Endodermal cell (in vitro differentiated cells): ENCODE data around the gene MYO7B. TPM values are rescaled to one million over a fixed set of nuclear protein-coding genes. Genes with fewer than 3 reads are reported as not detected.

Experiments
- DNase-seq: peaks from one replicate; pipeline ENCODE4 v3.0.0-alpha.2; 2017
- H3K27ac ChIP-seq: 2 replicates; pipeline ENCODE4 v1.5.1; 2013; ENCODE audit warnings: mild to moderate bottlenecking, low read depth, low read length, moderate library complexity
- H3K27me3 ChIP-seq: 2 replicates; pipeline ENCODE4 v1.6.1; 2013; ENCODE audit warnings: mild to moderate bottlenecking, low read length, moderate library complexity; ENCODE audit not compliant: insufficient read depth, control insufficient read depth, poor library complexity, severe bottlenecking
- H3K36me3 ChIP-seq: 2 replicates; pipeline ENCODE4 v1.7.0; 2013; ENCODE audit warnings: mild to moderate bottlenecking, low read length, moderate library complexity; ENCODE audit not compliant: control insufficient read depth, insufficient read depth
- H3K4me1 ChIP-seq: one replicate; pipeline ENCODE4 v1.7.0; 2013; ENCODE audit warnings: low read length; ENCODE audit not compliant: control insufficient read depth, insufficient read depth
- H3K4me3 ChIP-seq: 2 replicates; pipeline ENCODE4 v1.5.1; 2013; ENCODE audit warnings: mild to moderate bottlenecking, low read length, moderate library complexity
- H3K9ac ChIP-seq: 2 replicates; pipeline ENCODE4 v1.6.1; 2013; ENCODE audit warnings: mild to moderate bottlenecking, low read length, moderate library complexity; ENCODE audit not compliant: poor library complexity, severe bottlenecking; ENCODE audit errors: extremely low read depth
- H3K9me3 ChIP-seq: 2 replicates; pipeline ENCODE4 v1.6.1; 2013; ENCODE audit warnings: mild to moderate bottlenecking, low read length, moderate library complexity; ENCODE audit not compliant: control insufficient read depth
- H3K27ac Mint-ChIP-seq: 2 replicates; pipeline ENCODE4 v1.8.0; 2020; ENCODE audit warnings: mixed read lengths
- H3K27me3 Mint-ChIP-seq: 2 replicates; pipeline ENCODE4 v1.8.0; 2021; ENCODE audit warnings: mild to moderate bottlenecking, mixed read lengths; ENCODE audit not compliant: insufficient read depth
- H3K36me3 Mint-ChIP-seq: 2 replicates; pipeline ENCODE4 v1.8.0; 2020; ENCODE audit warnings: low read depth, mixed read lengths
- H3K4me1 Mint-ChIP-seq: 2 replicates; pipeline ENCODE4 v1.8.0; 2020; ENCODE audit warnings: mixed read lengths
- H3K4me3 Mint-ChIP-seq: 2 replicates; pipeline ENCODE4 v1.8.0; 2020; ENCODE audit warnings: mild to moderate bottlenecking, moderate library complexity, mixed read lengths
- H3K9me3 Mint-ChIP-seq: 2 replicates; pipeline ENCODE4 v1.8.0; 2020; ENCODE audit warnings: mild to moderate bottlenecking, mixed read lengths
- WGBS, 2 experiments: methylation state at CpG; one replicate each; pipeline versions ENCODE4 v1.1.5 to v1.1.7; 2013; ENCODE audit warnings: missing lambda C conversion rate in 2 of 2, mixed read lengths in 1 of 2; ENCODE audit not compliant: insufficient coverage in 1 of 2, insufficient read length in 1 of 2; 5-methylcytosine and 5-hydroxymethylcytosine counted together
- total RNA-seq, 2 donors: library from RNA; stranded (reverse); fragmentation: NEBNext Ultra II Directional in 1 of 2; extraction: Animal tissue kit (Norgen Biotek cat#: 25700) in 1 of 2; gene quantifications; 2 replicates in 1 of 2; 3 replicates in 1 of 2; pipeline ENCODE4 v1.2.1, GENCODE V29; 2021
- TF ChIP-seq, protein P1 (sequence below): fragments of 200-600 bp; sonication (generic); conservative IDR thresholded peaks from 2 replicates; pipeline ENCODE4 v1.5.0; 2021; ENCODE audit warnings: antibody characterized with exemption, mild to moderate bottlenecking

Gene MYO7B
- total RNA-seq, 2 donors from 2014 or later: 0.11 TPM; not detected in 1

DNA sequence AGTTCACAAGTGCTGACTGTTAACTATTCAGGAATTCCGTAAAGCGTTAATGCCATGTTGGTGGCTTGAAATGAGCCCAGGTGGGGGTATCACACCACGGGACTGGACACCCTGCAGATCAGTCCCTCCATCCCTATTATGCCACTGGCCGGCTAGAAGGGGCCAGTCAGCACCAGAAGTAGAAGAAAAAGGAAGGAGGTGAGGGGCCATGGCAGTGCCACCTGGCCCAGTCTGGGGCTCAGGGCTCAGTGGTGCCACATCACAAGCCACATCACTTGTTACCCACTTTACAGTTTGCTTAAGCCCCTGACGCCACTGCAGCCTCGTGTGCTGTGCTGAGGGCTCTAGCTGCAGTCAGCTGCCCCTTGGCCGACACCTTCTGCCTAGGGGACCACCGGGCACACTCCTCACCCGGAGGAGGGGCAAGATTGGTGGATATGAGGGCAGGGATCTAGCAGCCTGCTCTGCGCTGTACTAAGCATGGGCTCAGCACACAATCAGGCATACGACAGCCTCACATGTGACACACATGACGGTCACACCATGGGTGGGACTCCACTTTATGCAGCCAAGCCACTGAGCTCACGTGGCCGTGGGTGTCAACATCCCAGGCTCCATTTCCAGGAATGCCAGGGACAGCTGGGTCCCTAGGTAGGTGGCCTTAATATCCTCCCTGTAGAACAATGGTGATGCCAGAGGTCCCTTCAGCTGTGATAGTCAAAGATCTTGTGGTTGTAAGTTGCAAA, 136.2 kb downstream of the MYO7B start:
- H3K36me3 ChIP-seq: no peaks in the 10 kb centered on the region
- Mint-ChIP-seq H3K4me1 (peaks cover 8% of the 10 kb centered on the region), H3K4me3 (no peak overlapping the region), H3K27me3 (peaks cover 63% of the 10 kb centered on the region), H3K9me3 (no peaks in the 10 kb centered on the region), H3K36me3 (no peaks in the 10 kb centered on the region), H3K27ac (no peak overlapping the region)
- WGBS, 2 experiments: 92 to 97% methylated on average over 8 to 14 of the region's 14 CpGs
- peak; percentile 43 for DNase-seq
- no peak overlapping the region for H3K27ac ChIP-seq
- no peaks in the 10 kb centered on the region for H3K4me1 ChIP-seq
- H3K9ac ChIP-seq: no peak overlapping the region
- TF ChIP-seq, protein P1, sequence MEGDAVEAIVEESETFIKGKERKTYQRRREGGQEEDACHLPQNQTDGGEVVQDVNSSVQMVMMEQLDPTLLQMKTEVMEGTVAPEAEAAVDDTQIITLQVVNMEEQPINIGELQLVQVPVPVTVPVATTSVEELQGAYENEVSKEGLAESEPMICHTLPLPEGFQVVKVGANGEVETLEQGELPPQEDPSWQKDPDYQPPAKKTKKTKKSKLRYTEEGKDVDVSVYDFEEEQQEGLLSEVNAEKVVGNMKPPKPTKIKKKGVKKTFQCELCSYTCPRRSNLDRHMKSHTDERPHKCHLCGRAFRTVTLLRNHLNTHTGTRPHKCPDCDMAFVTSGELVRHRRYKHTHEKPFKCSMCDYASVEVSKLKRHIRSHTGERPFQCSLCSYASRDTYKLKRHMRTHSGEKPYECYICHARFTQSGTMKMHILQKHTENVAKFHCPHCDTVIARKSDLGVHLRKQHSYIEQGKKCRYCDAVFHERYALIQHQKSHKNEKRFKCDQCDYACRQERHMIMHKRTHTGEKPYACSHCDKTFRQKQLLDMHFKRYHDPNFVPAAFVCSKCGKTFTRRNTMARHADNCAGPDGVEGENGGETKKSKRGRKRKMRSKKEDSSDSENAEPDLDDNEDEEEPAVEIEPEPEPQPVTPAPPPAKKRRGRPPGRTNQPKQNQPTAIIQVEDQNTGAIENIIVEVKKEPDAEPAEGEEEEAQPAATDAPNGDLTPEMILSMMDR: no peak
- H3K4me3 ChIP-seq: no peak overlapping the region
- peaks cover 37% of the 10 kb centered on the region for H3K27me3 ChIP-seq
- H3K9me3 ChIP-seq: no peaks in the 10 kb centered on the region

DNA sequence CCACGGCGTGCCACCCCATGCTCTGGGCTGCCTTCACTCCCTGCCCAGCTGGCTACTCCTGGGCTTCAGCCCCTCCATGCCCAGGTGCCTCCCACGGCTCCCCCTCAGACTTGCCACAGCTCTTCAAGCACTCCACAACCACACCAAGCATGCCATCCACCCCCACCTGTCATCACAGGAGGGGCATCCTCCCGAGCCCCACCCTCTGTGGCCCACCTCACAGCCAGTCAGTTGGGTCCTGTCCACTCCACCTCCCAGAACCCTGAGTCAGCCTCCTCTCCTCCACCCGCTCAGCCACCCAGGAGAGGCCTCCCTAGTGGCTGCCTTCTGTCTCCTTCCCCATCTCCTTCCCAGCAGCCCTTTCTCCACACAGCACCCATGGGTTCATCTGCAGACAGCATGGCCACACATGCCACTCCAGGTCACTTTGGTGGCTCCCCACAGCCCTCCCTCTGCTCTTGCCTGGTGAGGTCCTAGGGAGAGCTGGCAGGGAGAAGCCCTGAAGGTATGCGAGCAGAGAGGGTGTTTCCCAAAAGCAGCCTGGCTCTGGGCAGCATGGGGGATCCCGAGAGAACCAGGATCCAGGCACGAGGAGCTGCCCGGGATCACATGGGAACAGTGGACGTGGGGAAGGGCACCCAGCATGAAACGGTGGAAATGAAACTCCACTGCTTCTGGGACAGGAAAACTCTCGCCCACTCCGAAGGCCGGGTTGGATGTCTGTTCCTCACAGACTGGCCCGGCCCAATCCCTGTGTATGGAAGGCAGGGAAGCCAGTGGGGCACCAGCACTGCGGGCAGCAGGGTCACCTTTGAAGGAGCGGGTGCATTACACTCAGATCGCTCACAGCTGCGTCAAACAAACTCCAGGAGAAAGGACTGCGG, 137.1 kb downstream of the MYO7B start:
- Histone ChIP-seq H3K4me3 (no peak overlapping the region), H3K9me3 (no peaks in the 10 kb centered on the region), H3K27me3 (peaks cover 46% of the 10 kb centered on the region), H3K27ac (no peak overlapping the region), H3K9ac (no peak overlapping the region), H3K36me3 (no peaks in the 10 kb centered on the region), H3K4me1 (no peaks in the 10 kb centered on the region)
- 87 to 88% methylated on average over 14 to 20 of the region's 20 CpGs for WGBS, 2 experiments
- TF ChIP-seq, protein P1: no peak
- Mint-ChIP-seq H3K4me3 (no peak overlapping the region), H3K9me3 (no peaks in the 10 kb centered on the region), H3K36me3 (no peaks in the 10 kb centered on the region), H3K27ac (no peak overlapping the region), H3K4me1 (peaks cover 5% of the 10 kb centered on the region), H3K27me3 (peaks cover 69% of the 10 kb centered on the region)
- peak; percentile 43 for DNase-seq

DNA sequence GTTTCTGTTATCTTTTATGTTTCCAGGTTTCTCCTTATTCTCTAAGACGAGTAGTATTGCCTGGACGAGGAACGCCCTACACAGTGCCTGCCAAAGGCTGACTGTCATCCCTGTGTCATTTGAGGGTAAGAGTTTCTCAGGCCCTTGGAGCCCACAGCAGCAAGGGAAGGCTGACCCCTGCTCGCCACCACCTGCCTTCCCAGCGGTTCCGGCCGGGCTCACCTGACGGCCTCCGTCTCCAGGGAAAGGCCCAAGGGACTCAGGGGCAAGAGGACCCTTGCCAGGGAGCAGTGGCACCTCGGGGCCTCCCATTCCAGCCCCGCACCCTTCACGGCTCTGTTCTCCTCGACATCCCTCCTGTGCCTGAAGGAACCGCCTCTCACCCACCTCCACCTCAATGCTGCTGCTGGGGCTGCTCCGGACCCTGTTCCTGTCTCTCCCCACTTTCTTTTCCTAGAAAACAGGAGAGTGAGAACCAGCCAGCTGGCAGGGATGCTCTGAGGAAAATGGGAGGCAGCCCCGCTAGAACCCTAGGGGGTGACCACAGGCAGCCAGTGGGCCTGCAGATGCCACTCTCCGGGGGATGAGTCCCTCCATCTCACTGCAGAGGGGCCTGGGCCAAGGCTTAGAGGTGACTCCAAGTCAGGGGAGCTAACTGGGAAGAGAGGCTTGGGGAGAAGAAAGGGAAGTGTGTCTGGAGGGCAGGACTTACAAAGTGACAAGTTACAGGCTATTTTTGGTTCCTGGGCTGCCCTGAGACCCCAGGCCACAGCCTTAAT, 138.0 kb downstream of the MYO7B start:
- peaks cover 55% of the 10 kb centered on the region for H3K27me3 ChIP-seq

More for the DNA sequence above, 138.0 kb downstream of the MYO7B start:
- Histone ChIP-seq H3K4me3 (peak overlapping the region; percentile 71), H3K27ac (no peak overlapping the region), H3K36me3 (no peaks in the 10 kb centered on the region), H3K9me3 (no peaks in the 10 kb centered on the region), H3K4me1 (no peaks in the 10 kb centered on the region), H3K9ac (no peak overlapping the region)
- Mint-ChIP-seq H3K4me3 (peak overlapping the region; percentile 60), H3K27ac (no peak overlapping the region), H3K27me3 (peaks cover 77% of the 10 kb centered on the region), H3K36me3 (no peaks in the 10 kb centered on the region), H3K9me3 (no peaks in the 10 kb centered on the region), H3K4me1 (peaks cover 5% of the 10 kb centered on the region)
- DNase-seq: peak; percentile 48
- 93 to 97% methylated on average over 14 to 17 of the region's 17 CpGs for WGBS, 2 experiments
- TF ChIP-seq, protein P1: no peak
